Dermis blood vessel endothelial cell (primary cell): ENCODE results near the gene DNAH11. TPM values are rescaled to one million over a fixed set of nuclear protein-coding genes. Genes with fewer than 3 reads are reported as not detected.
"Not testable (repeated sequence)": the region's sequence is repeated elsewhere in the genome, so short reads cannot be mapped to it uniquely, and the experiment has no call there.

ENCODE experiments used
- DNase-seq: peaks from one replicate; pipeline ENCODE4 v3.0.0; 2010
- total RNA-seq: library from RNA; depleted of rRNA; stranded (reverse); fragments of >200 nt; gene quantifications from 2 replicates; pipeline ENCODE4 v1.2.3, GENCODE V29; 2014

Gene DNAH11
- total RNA-seq, 1 donor from 2014 or later, result 0.34 TPM

GRCh38 chr7:21778953-21779352 is 236.1 kb downstream of the DNAH11 start:
- no peak for DNase-seq

GRCh38 chr7:21782996-21783395 is 240.2 kb downstream of the DNAH11 start:
- DNase-seq, result no peak

GRCh38 chr7:21784989-21785388 is 242.2 kb downstream of the DNAH11 start:
- DNase-seq, result no peak

- DNase-seq, result no peak
Measured at GRCh38 chr7:21805791-21806190, 263.0 kb downstream of the DNAH11 start.

- no peak for DNase-seq
Measured at GRCh38 chr7:21806388-21806787, 263.5 kb downstream of the DNAH11 start.

GRCh38 chr7:21819048-21819447 is 276.2 kb downstream of the DNAH11 start:
- DNase-seq, result no peak

GRCh38 chr7:21828841-21829240 is 286.0 kb downstream of the DNAH11 start:
- DNase-seq, result no peak

- DNase-seq, result peak; percentile 12
Measured at GRCh38 chr7:21829731-21830130, 286.9 kb downstream of the DNAH11 start.

GRCh38 chr7:21844742-21845141 is 301.9 kb downstream of the DNAH11 start:
- DNase-seq, result no peak

GRCh38 chr7:21850531-21851285 is 307.9 kb downstream of the DNAH11 start:
- DNase-seq, result peak; percentile 67

GRCh38 chr7:21851559-21851967 is 308.7 kb downstream of the DNAH11 start:
- peak; percentile 53 for DNase-seq

GRCh38 chr7:21865631-21866204 is 322.9 kb downstream of the DNAH11 start:
- peak; percentile 30 for DNase-seq

GRCh38 chr7:21866731-21867130 is 323.9 kb downstream of the DNAH11 start:
- no peak for DNase-seq

GRCh38 chr7:21867226-21867625 is 324.4 kb downstream of the DNAH11 start:
- no peak for DNase-seq

- DNase-seq, result no peak
Measured at GRCh38 chr7:21867816-21868575, 325.2 kb downstream of the DNAH11 start.

GRCh38 chr7:21868576-21868850 is 325.7 kb downstream of the DNAH11 start:
- no peak for DNase-seq

GRCh38 chr7:21869785-21870402 is 327.1 kb downstream of the DNAH11 start:
- no peak for DNase-seq

GRCh38 chr7:21883069-21883468 is 340.2 kb downstream of the DNAH11 start:
- DNase-seq, result no peak

GRCh38 chr7:21883501-21883900 is 340.7 kb downstream of the DNAH11 start:
- DNase-seq, result not testable (repeated sequence)

GRCh38 chr7:21884496-21884895 is 341.7 kb downstream of the DNAH11 start:
- DNase-seq, result no peak

GRCh38 chr7:21886396-21886795 is 343.6 kb downstream of the DNAH11 start:
- DNase-seq, result peak; percentile 10

GRCh38 chr7:21887353-21887752 is 344.5 kb downstream of the DNAH11 start:
- DNase-seq, result no peak

GRCh38 chr7:21887779-21888178 is 344.9 kb downstream of the DNAH11 start:
- DNase-seq, result no peak

GRCh38 chr7:21891291-21891690 is 348.5 kb downstream of the DNAH11 start:
- no peak for DNase-seq
